Measurements from ENCODE around the gene FARP1.

The FARP1 gene

GRCh38 chr13:98370261-98370660, 227.4 kb downstream of the FARP1 start:
- Histone ChIP-seq H3K9me3 (ENCODE audit: control insufficient read depth, insufficient read depth, low read length) (no peaks in the 10 kb centered on the region), H3K79me2 (ENCODE audit: control insufficient read depth, low read length) (no peaks in the 10 kb centered on the region), H3K4me2 (ENCODE audit: low read length) (no peak overlapping the region)

GRCh38 chr13:98370806-98371515, 228.1 kb downstream of the FARP1 start:
- H4K20me1 ChIP-seq (ENCODE audit: control insufficient read depth, insufficient read depth, low read depth, low read length): no peaks in the 10 kb centered on the region
- H3K4me3 ChIP-seq (ENCODE audit: low read length): no peak overlapping the region
- no peaks in the 10 kb centered on the region for H3K9me3 ChIP-seq (ENCODE audit: control insufficient read depth, insufficient read depth, low read length)
- H3K36me3 ChIP-seq (ENCODE audit: control insufficient read depth, low read length): no peaks in the 10 kb centered on the region
- no peak for TF ChIP-seq EZH2phosphoT487 (IDR thresholded peaks at IDR 0.05; ENCODE audit: borderline replicate concordance, low read length)
- TF ChIP-seq CTCF (IDR thresholded peaks at IDR 0.05; ENCODE audit: low read depth, low read length, poor library complexity, severe bottlenecking): no peak
- no peaks in the 10 kb centered on the region for H3K4me1 ChIP-seq (ENCODE audit: control insufficient read depth, low read length)
- H3K27ac ChIP-seq (ENCODE audit: low read depth, low read length): no peak overlapping the region
- H3F3A ChIP-seq (ENCODE audit: control insufficient read depth, insufficient read depth): no peaks in the 10 kb centered on the region
- no peak overlapping the region for H3K4me2 ChIP-seq (ENCODE audit: low read length)
- no peaks in the 10 kb centered on the region for H3K9me2 ChIP-seq (replicated peaks; ENCODE audit: control insufficient read depth, low read length)
- no peaks in the 10 kb centered on the region for H3K27me3 ChIP-seq (ENCODE audit: control insufficient read depth, low read length)
- H3K79me2 ChIP-seq (ENCODE audit: control insufficient read depth, low read length): no peaks in the 10 kb centered on the region

More at GRCh38 chr13:98370261-98370660, 227.4 kb downstream of the FARP1 start:
- Histone ChIP-seq H3K27ac (ENCODE audit: low read depth, low read length) (no peak overlapping the region), H3K4me1 (ENCODE audit: control insufficient read depth, low read length) (no peaks in the 10 kb centered on the region), H3F3A (ENCODE audit: control insufficient read depth, insufficient read depth) (no peaks in the 10 kb centered on the region), H3K4me3 (ENCODE audit: low read length) (no peak overlapping the region), H4K20me1 (ENCODE audit: control insufficient read depth, insufficient read depth, low read depth, low read length) (no peaks in the 10 kb centered on the region), H3K36me3 (ENCODE audit: control insufficient read depth, low read length) (no peaks in the 10 kb centered on the region), H3K27me3 (ENCODE audit: control insufficient read depth, low read length) (no peaks in the 10 kb centered on the region), H3K9me2 (replicated peaks; ENCODE audit: control insufficient read depth, low read length) (no peaks in the 10 kb centered on the region)
- TF ChIP-seq CTCF (IDR thresholded peaks at IDR 0.05; ENCODE audit: low read depth, low read length, poor library complexity, severe bottlenecking) (no peak), EZH2phosphoT487 (IDR thresholded peaks at IDR 0.05; ENCODE audit: borderline replicate concordance, low read length) (no peak)

- H4K20me1 ChIP-seq (ENCODE audit: control insufficient read depth, insufficient read depth, low read depth, low read length): no peaks in the 10 kb centered on the region
- H3K27me3 ChIP-seq (ENCODE audit: control insufficient read depth, low read length): no peaks in the 10 kb centered on the region
- no peak overlapping the region for H3K27ac ChIP-seq (ENCODE audit: low read depth, low read length)
- H3F3A ChIP-seq (ENCODE audit: control insufficient read depth, insufficient read depth): no peaks in the 10 kb centered on the region
- TF ChIP-seq CTCF (IDR thresholded peaks at IDR 0.05; ENCODE audit: low read depth, low read length, poor library complexity, severe bottlenecking) (no peak), EZH2phosphoT487 (IDR thresholded peaks at IDR 0.05; ENCODE audit: borderline replicate concordance, low read length) (no peak)
- H3K36me3 ChIP-seq (ENCODE audit: control insufficient read depth, low read length): no peaks in the 10 kb centered on the region
- H3K4me1 ChIP-seq (ENCODE audit: control insufficient read depth, low read length): no peaks in the 10 kb centered on the region
- no peak overlapping the region for H3K4me3 ChIP-seq (ENCODE audit: low read length)
- no peaks in the 10 kb centered on the region for H3K9me2 ChIP-seq (replicated peaks; ENCODE audit: control insufficient read depth, low read length)
- H3K79me2 ChIP-seq (ENCODE audit: control insufficient read depth, low read length): no peaks in the 10 kb centered on the region
- no peak overlapping the region for H3K4me2 ChIP-seq (ENCODE audit: low read length)
- no peaks in the 10 kb centered on the region for H3K9me3 ChIP-seq (ENCODE audit: control insufficient read depth, insufficient read depth, low read length)
These were observed 228.7 kb downstream of the FARP1 start for GRCh38 chr13:98371516-98372023.

All from DOHH2 (cell line).